H9 (cell line): ENCODE results near the gene STARD8. TPM values are rescaled to one million over a fixed set of nuclear protein-coding genes. Genes with fewer than 3 reads are reported as not detected.

Experiments used
- DNase-seq: peaks from one replicate; pipeline ENCODE4 v3.0.0-alpha.2; 2017
- H2AFZ ChIP-seq: one replicate; pipeline ENCODE4 v1.6.1; 2013; ENCODE audit warnings: mild to moderate bottlenecking, low read length, control low read depth, moderate library complexity
- H2AK5ac ChIP-seq: 2 replicates; pipeline ENCODE4 v1.6.1; 2013; ENCODE audit warnings: low read length, control low read depth, mixed read lengths; ENCODE audit not compliant: insufficient read length
- H2BK120ac ChIP-seq: one replicate; pipeline ENCODE4 v1.6.1; 2013; ENCODE audit warnings: low read depth, mild to moderate bottlenecking, low read length, control low read depth, inconsistent platforms; ENCODE audit not compliant: poor library complexity, severe bottlenecking
- H2BK12ac ChIP-seq: 2 replicates; pipeline ENCODE4 v1.6.1; 2013; ENCODE audit warnings: low read length, control low read depth, mixed read lengths, low read depth; ENCODE audit not compliant: insufficient read length
- H2BK15ac ChIP-seq: 2 replicates; pipeline ENCODE4 v1.6.1; 2013; ENCODE audit warnings: low read depth, low read length, control low read depth
- H2BK20ac ChIP-seq: one replicate; pipeline ENCODE4 v1.6.1; 2013; ENCODE audit warnings: low read depth, mild to moderate bottlenecking, low read length, control low read depth, inconsistent platforms; ENCODE audit not compliant: poor library complexity, severe bottlenecking
- H2BK5ac ChIP-seq: 2 replicates; pipeline ENCODE4 v1.6.1; 2013; ENCODE audit warnings: low read length, control low read depth, mixed read lengths; ENCODE audit not compliant: insufficient read length
- H3K14ac ChIP-seq: 2 replicates; pipeline ENCODE4 v1.6.1; 2013; ENCODE audit warnings: low read length, control low read depth; ENCODE audit not compliant: insufficient read depth
- H3K18ac ChIP-seq: 2 replicates; pipeline ENCODE4 v1.6.1; 2013; ENCODE audit warnings: low read depth, mild to moderate bottlenecking, mixed read lengths, low read length, control low read depth; ENCODE audit not compliant: insufficient read length
- H3K23ac ChIP-seq: 2 replicates; pipeline ENCODE4 v1.6.1; 2013; ENCODE audit warnings: low read length, control low read depth, mixed read lengths, low read depth; ENCODE audit not compliant: insufficient read length
- H3K23me2 ChIP-seq: 2 replicates; pipeline ENCODE4 v1.6.1; 2013; ENCODE audit warnings: low read depth, mild to moderate bottlenecking, mixed read lengths, low read length, control low read depth; ENCODE audit not compliant: insufficient read length, poor library complexity, severe bottlenecking
- H3K27ac ChIP-seq: 2 replicates; pipeline ENCODE4 v1.5.1; 2013; ENCODE audit warnings: low read length, control low read depth, mixed read lengths, low read depth; ENCODE audit not compliant: insufficient read length
- H3K27me3 ChIP-seq: 2 replicates; pipeline ENCODE4 v1.6.1; 2013; ENCODE audit warnings: low read length, control low read depth, inconsistent platforms; ENCODE audit not compliant: insufficient read depth
- H3K4ac ChIP-seq: 2 replicates; pipeline ENCODE4 v1.6.1; 2013; ENCODE audit warnings: low read depth, mild to moderate bottlenecking, control low read depth, inconsistent platforms, low read length, moderate library complexity
- H3K4me1 ChIP-seq: 2 replicates; pipeline ENCODE4 v1.6.1; 2013; ENCODE audit warnings: low read length, control low read depth, inconsistent platforms; ENCODE audit not compliant: insufficient read depth
- H3K4me2 ChIP-seq: 2 replicates; pipeline ENCODE4 v1.6.1; 2013; ENCODE audit warnings: low read length, control low read depth, mixed read lengths; ENCODE audit not compliant: insufficient read length, insufficient read depth
- H3K56ac ChIP-seq: 2 replicates; pipeline ENCODE4 v1.6.1; 2013; ENCODE audit warnings: low read depth, mild to moderate bottlenecking, mixed read lengths, low read length, control low read depth; ENCODE audit not compliant: insufficient read length
- H3K79me1 ChIP-seq: 2 replicates; pipeline ENCODE4 v1.6.1; 2013; ENCODE audit warnings: low read depth, mild to moderate bottlenecking, moderate library complexity, low read length, control low read depth, inconsistent platforms; ENCODE audit not compliant: insufficient read depth, poor library complexity, severe bottlenecking
- H3K79me2 ChIP-seq: 2 replicates; pipeline ENCODE4 v1.6.1; 2013; ENCODE audit warnings: low read length, control low read depth, inconsistent platforms; ENCODE audit not compliant: insufficient read depth
- H3K9ac ChIP-seq: 2 replicates; pipeline ENCODE4 v1.6.1; 2013; ENCODE audit warnings: low read length, control low read depth, mixed read lengths; ENCODE audit not compliant: insufficient read length; ENCODE audit errors: extremely low read depth
- H3K9me3 ChIP-seq: one replicate; pipeline ENCODE4 v1.6.1; 2013; ENCODE audit warnings: low read depth, low read length, inconsistent platforms; ENCODE audit not compliant: control insufficient read depth
- H3T11ph ChIP-seq: one replicate; pipeline ENCODE4 v1.6.1; 2013; ENCODE audit warnings: mild to moderate bottlenecking, low read length, control low read depth, inconsistent platforms
- H4K20me1 ChIP-seq: one replicate; pipeline ENCODE4 v1.6.1; 2013; ENCODE audit not compliant: control insufficient read depth, insufficient read length, insufficient read depth
- H4K5ac ChIP-seq: 2 replicates; pipeline ENCODE4 v1.6.1; 2013; ENCODE audit warnings: low read depth, mild to moderate bottlenecking, mixed read lengths, low read length, control low read depth; ENCODE audit not compliant: insufficient read length
- H4K8ac ChIP-seq: replicated peaks from 2 replicates; pipeline ENCODE4 v1.6.1; 2013; ENCODE audit warnings: low read length, control low read depth, mixed read lengths, low read depth; ENCODE audit not compliant: insufficient read length
- H4K91ac ChIP-seq: 2 replicates; pipeline ENCODE4 v1.6.1; 2013; ENCODE audit warnings: low read depth, mild to moderate bottlenecking, moderate library complexity, mixed read lengths, low read length, control low read depth; ENCODE audit not compliant: insufficient read length
- H3K27ac Mint-ChIP-seq, 3 experiments: 2 replicates in 2 of 3; 3 replicates in 1 of 3; pipeline ENCODE4 v1.8.0; 2020 to 2021; ENCODE audit warnings: mixed read lengths in 3 of 3, mild to moderate bottlenecking in 1 of 3, moderate library complexity in 1 of 3
- H3K27me3 Mint-ChIP-seq: 2 replicates; pipeline ENCODE4 v1.8.0; 2021; ENCODE audit warnings: low read depth, mild to moderate bottlenecking, moderate library complexity, mixed read lengths
- H3K36me3 Mint-ChIP-seq, 3 experiments: 2 replicates in 2 of 3; 3 replicates in 1 of 3; pipeline ENCODE4 v1.8.0; 2020 to 2021; ENCODE audit warnings: low read depth in 3 of 3, mixed read lengths in 3 of 3; ENCODE audit not compliant: insufficient read depth in 1 of 3
- H3K4me1 Mint-ChIP-seq, 2 experiments: 2 replicates each; pipeline ENCODE4 v1.8.0; 2020; ENCODE audit warnings: mixed read lengths in 2 of 2
- H3K4me3 Mint-ChIP-seq, 2 experiments: 2 replicates in 1 of 2; 3 replicates in 1 of 2; pipeline ENCODE4 v1.8.0; 2020 to 2021; ENCODE audit warnings: mild to moderate bottlenecking in 2 of 2, mixed read lengths in 2 of 2, moderate library complexity in 1 of 2
- H3K9me3 Mint-ChIP-seq, 2 experiments: 2 replicates in 1 of 2; 3 replicates in 1 of 2; pipeline ENCODE4 v1.8.0; 2020; ENCODE audit warnings: mild to moderate bottlenecking in 2 of 2, mixed read lengths in 2 of 2, moderate library complexity in 1 of 2
- WGBS: extraction: QIAGEN DNeasy Blood & Tissue Kit; methylation state at CpG from one replicate; pipeline ENCODE4 v1.1.7; 2013; ENCODE audit warnings: missing lambda C conversion rate, low lambda C conversion rate, mixed read lengths; ENCODE audit not compliant: insufficient read length; ENCODE audit errors: extremely low coverage; 5-methylcytosine and 5-hydroxymethylcytosine counted together
- total RNA-seq: library from RNA; stranded (reverse); gene quantifications from 2 replicates; pipeline ENCODE4 v1.2.1, GENCODE V29; 2021
- TF ChIP-seq, protein P1 (sequence below): fragments of 200-600 bp; sonication (generic); conservative IDR thresholded peaks from 3 replicates; pipeline ENCODE4 v1.8.0; 2021; ENCODE audit warnings: antibody characterized with exemption, mild to moderate bottlenecking

Gene STARD8
- total RNA-seq, 1 experiment from 2014 or later, result 0.52 TPM

DNA sequence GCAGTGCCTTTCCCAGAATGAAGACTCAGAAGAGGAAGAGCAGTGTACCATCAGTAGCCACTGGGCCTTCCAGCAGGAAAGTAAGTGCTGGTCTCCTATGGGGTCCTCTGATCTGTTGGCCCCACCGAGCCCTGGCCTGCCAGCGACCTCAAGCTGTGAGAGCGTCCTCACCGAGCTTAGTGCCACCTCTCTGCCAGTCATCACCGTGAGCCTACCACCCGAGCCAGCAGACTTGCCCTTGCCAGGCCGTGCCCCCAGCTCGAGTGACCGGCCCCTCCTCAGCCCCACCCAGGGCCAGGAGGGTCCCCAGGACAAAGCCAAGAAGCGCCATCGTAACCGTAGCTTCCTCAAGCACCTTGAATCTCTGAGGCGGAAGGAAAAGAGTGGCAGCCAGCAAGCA is 69.7 kb downstream of the STARD8 start:
- no CpG with 5 or more reads among the region's 13 CpGs for WGBS
- TF ChIP-seq, protein P1, sequence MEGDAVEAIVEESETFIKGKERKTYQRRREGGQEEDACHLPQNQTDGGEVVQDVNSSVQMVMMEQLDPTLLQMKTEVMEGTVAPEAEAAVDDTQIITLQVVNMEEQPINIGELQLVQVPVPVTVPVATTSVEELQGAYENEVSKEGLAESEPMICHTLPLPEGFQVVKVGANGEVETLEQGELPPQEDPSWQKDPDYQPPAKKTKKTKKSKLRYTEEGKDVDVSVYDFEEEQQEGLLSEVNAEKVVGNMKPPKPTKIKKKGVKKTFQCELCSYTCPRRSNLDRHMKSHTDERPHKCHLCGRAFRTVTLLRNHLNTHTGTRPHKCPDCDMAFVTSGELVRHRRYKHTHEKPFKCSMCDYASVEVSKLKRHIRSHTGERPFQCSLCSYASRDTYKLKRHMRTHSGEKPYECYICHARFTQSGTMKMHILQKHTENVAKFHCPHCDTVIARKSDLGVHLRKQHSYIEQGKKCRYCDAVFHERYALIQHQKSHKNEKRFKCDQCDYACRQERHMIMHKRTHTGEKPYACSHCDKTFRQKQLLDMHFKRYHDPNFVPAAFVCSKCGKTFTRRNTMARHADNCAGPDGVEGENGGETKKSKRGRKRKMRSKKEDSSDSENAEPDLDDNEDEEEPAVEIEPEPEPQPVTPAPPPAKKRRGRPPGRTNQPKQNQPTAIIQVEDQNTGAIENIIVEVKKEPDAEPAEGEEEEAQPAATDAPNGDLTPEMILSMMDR, result no peak
- H3K9me3 Mint-ChIP-seq, result peaks cover 66 to 77% of the 10 kb centered on the region in 2 experiments
- H3K56ac ChIP-seq, result no peak overlapping the region
- no peaks in the 10 kb centered on the region for H3K23me2 ChIP-seq
- no peak overlapping the region for H4K5ac ChIP-seq
- no peak for DNase-seq
- H3K18ac ChIP-seq, result no peak overlapping the region
- no peak overlapping the region for H4K8ac ChIP-seq
- H3K79me2 ChIP-seq, result no peaks in the 10 kb centered on the region
- no peak overlapping the region for H2BK20ac ChIP-seq
- peaks cover 5% of the 10 kb centered on the region for H3K27me3 Mint-ChIP-seq
- no peak overlapping the region for H3K23ac ChIP-seq
- no peaks in the 10 kb centered on the region for H3K4me1 ChIP-seq
- no peak overlapping the region for H3K27ac ChIP-seq
- no peak overlapping the region for H3K9ac ChIP-seq
- H3T11ph ChIP-seq, result no peak overlapping the region
- no peak overlapping the region for H4K91ac ChIP-seq
- peaks cover 5 to 16% (median 9%) of the 10 kb centered on the region in 3 experiments; a peak in 5 of 7 replicates for H3K36me3 Mint-ChIP-seq
- no peak overlapping the region for H2AK5ac ChIP-seq
- no peak overlapping the region for H3K4me2 ChIP-seq
- H3K4me3 Mint-ChIP-seq, result no peak overlapping the region
- no peaks in the 10 kb centered on the region for H3K79me1 ChIP-seq
- no peak overlapping the region for H2BK15ac ChIP-seq
- peaks cover 5 to 10% of the 10 kb centered on the region in 2 experiments; a peak in 3 of 4 replicates for H3K4me1 Mint-ChIP-seq
- no peak overlapping the region for H2BK120ac ChIP-seq
- H2AFZ ChIP-seq, result no peak overlapping the region
- H4K20me1 ChIP-seq, result no peaks in the 10 kb centered on the region
- H2BK12ac ChIP-seq, result no peak overlapping the region
- H3K14ac ChIP-seq, result no peak overlapping the region
- H3K9me3 ChIP-seq, result peaks cover 57% of the 10 kb centered on the region
- H3K4ac ChIP-seq, result no peak overlapping the region
- H3K27me3 ChIP-seq, result no peaks in the 10 kb centered on the region
- H2BK5ac ChIP-seq, result no peak overlapping the region
- no peak overlapping the region for H3K27ac Mint-ChIP-seq
